HEK293 (cell line): ENCODE results near the gene HGFAC.
A peak's percentile ranks its signal among the peaks of the same experiment; 100 is the strongest.

Source experiments
- CTCF ChIA-PET: fragments of 350-600 bp; formaldehyde crosslinking; extraction: SDS; loops from one replicate; lab custom pipeline; 2021; ENCODE audit warnings: antibody characterized with exemption; lab: Yijun Ruan, JAX
- POLR2A ChIA-PET: fragments of 300-600 bp; formaldehyde crosslinking; extraction: SDS; loops from one replicate; lab custom pipeline; 2020; ENCODE audit warnings: antibody characterized with exemption, inconsistent platforms; lab: Yijun Ruan, JAX
- H3K27ac ChIP-seq: fragments of 200-500 bp; sonication (Bioruptor generic); 2 replicates; pipeline ENCODE4 v1.5.1; 2014; ENCODE audit warnings: low read depth, low read length, control low read depth, inconsistent platforms; ENCODE audit errors: extremely low read depth
- H3K36me3 ChIP-seq, 2 experiments: fragments of 200-500 bp in 1 of 2; sonication (Bioruptor generic) in 1 of 2; 1 replicate in 1 of 2; 2 replicates in 1 of 2; pipeline ENCODE4 v1.5.1; 2014 to 2017; ENCODE audit warnings: inconsistent platforms in 2 of 2, low read length in 2 of 2; ENCODE audit not compliant: control insufficient read depth in 2 of 2, insufficient read depth in 1 of 2
- H3K4me1 ChIP-seq: fragments of 200-500 bp; sonication (Bioruptor generic); 2 replicates; pipeline ENCODE4 v1.5.1; 2014; ENCODE audit warnings: mild to moderate bottlenecking, low read length, inconsistent platforms; ENCODE audit not compliant: control insufficient read depth, insufficient read depth
- H3K4me3 ChIP-seq: 2 replicates; pipeline ENCODE4 v1.5.1; 2011; ENCODE audit warnings: low read depth, mild to moderate bottlenecking, control low read depth, low read length, moderate library complexity
- H3K9me3 ChIP-seq: fragments of 200-500 bp; sonication (Bioruptor generic); 2 replicates; pipeline ENCODE4 v1.5.1; 2014; ENCODE audit warnings: low read depth, low read length, inconsistent platforms; ENCODE audit not compliant: control insufficient read depth, insufficient read depth
- FEZF1 ChIP-seq: fragments of 450-650 bp; formaldehyde crosslinking; IDR thresholded peaks from 2 replicates; pipeline ENCODE4 v1.5.1; 2016; ENCODE audit warnings: missing biosample characterization, missing genetic modification characterization
- KLF7 ChIP-seq: fragments of 450-650 bp; formaldehyde crosslinking; IDR thresholded peaks from 2 replicates; pipeline ENCODE4 v1.5.1; 2016; ENCODE audit warnings: missing biosample characterization, missing genetic modification characterization, borderline replicate concordance
- PRDM1 ChIP-seq: fragments of 450-650 bp; formaldehyde crosslinking; IDR thresholded peaks from 2 replicates; pipeline ENCODE4; 2016; ENCODE audit warnings: missing biosample characterization, missing genetic modification characterization
- TRIM28 ChIP-seq: IDR thresholded peaks from 2 replicates; pipeline ENCODE4 v1.6.1; 2011; ENCODE audit warnings: low read length, control low read depth, borderline replicate concordance
- ZBTB10 ChIP-seq: fragments of 450-650 bp; formaldehyde crosslinking; IDR thresholded peaks from 2 replicates; pipeline ENCODE4 v1.5.1; 2016; ENCODE audit warnings: missing biosample characterization, missing genetic modification characterization
- ZBTB17 ChIP-seq: fragments of 450-650 bp; formaldehyde crosslinking; IDR thresholded peaks from 2 replicates; pipeline ENCODE4 v1.5.1; 2016; ENCODE audit warnings: missing biosample characterization, missing genetic modification characterization
- ZBTB21 ChIP-seq: fragments of 450-650 bp; formaldehyde crosslinking; IDR thresholded peaks from 2 replicates; pipeline ENCODE4 v1.5.1; 2017; ENCODE audit warnings: missing biosample characterization, missing genetic modification characterization
- ZNF155 ChIP-seq: fragments of 450-650 bp; formaldehyde crosslinking; IDR thresholded peaks from 2 replicates; pipeline ENCODE4 v1.5.1; 2016; ENCODE audit warnings: missing biosample characterization, missing genetic modification characterization
- ZNF18 ChIP-seq: fragments of 450-650 bp; formaldehyde crosslinking; IDR thresholded peaks from 2 replicates; pipeline ENCODE4 v1.5.1; 2016; ENCODE audit warnings: missing biosample characterization, missing genetic modification characterization
- ZNF19 ChIP-seq: fragments of 450-650 bp; formaldehyde crosslinking; IDR thresholded peaks from 2 replicates; pipeline ENCODE4; 2016; ENCODE audit warnings: missing biosample characterization, missing genetic modification characterization, low read depth
- ZNF202 ChIP-seq: fragments of 450-650 bp; formaldehyde crosslinking; IDR thresholded peaks from 2 replicates; pipeline ENCODE4 v1.5.1; 2016; ENCODE audit warnings: missing biosample characterization, missing genetic modification characterization, borderline replicate concordance
- ZNF366 ChIP-seq: fragments of 450-650 bp; formaldehyde crosslinking; conservative IDR thresholded peaks from 2 replicates; pipeline ENCODE4 v1.5.1; 2016; ENCODE audit warnings: missing biosample characterization, missing genetic modification characterization
- ZNF391 ChIP-seq: fragments of 450-650 bp; formaldehyde crosslinking; IDR thresholded peaks from 2 replicates; pipeline ENCODE4 v1.5.1; 2016; ENCODE audit warnings: low read depth, missing biosample characterization, missing genetic modification characterization, borderline replicate concordance
- ZNF513 ChIP-seq: fragments of 450-650 bp; IDR thresholded peaks from 2 replicates; pipeline ENCODE4 v1.5.1; 2018; ENCODE audit warnings: missing biosample characterization, missing genetic modification characterization
- ZNF558 ChIP-seq: fragments of 450-650 bp; formaldehyde crosslinking; IDR thresholded peaks from 2 replicates; pipeline ENCODE4 v1.5.1; 2016; ENCODE audit warnings: missing biosample characterization, missing genetic modification characterization
- ZNF785 ChIP-seq: fragments of 450-650 bp; formaldehyde crosslinking; IDR thresholded peaks from 2 replicates; pipeline ENCODE4 v1.5.1; 2016; ENCODE audit warnings: missing biosample characterization, missing genetic modification characterization
- ZSCAN18 ChIP-seq: fragments of 450-650 bp; formaldehyde crosslinking; IDR thresholded peaks from 2 replicates; pipeline ENCODE4 v1.5.1; 2016; ENCODE audit warnings: missing biosample characterization, missing genetic modification characterization
- TF ChIP-seq, protein P1 (sequence below): fragments of 450-650 bp; formaldehyde crosslinking; IDR thresholded peaks from 2 replicates; pipeline ENCODE4 v1.5.1; 2016; ENCODE audit warnings: missing biosample characterization, missing genetic modification characterization
- TF ChIP-seq, protein P2 (sequence below): fragments of 450-650 bp; formaldehyde crosslinking; optimal IDR thresholded peaks from 2 replicates; pipeline ENCODE3; 2016; ENCODE audit warnings: missing biosample characterization, mild to moderate bottlenecking, missing genetic modification characterization

The HGFAC gene

DNA sequence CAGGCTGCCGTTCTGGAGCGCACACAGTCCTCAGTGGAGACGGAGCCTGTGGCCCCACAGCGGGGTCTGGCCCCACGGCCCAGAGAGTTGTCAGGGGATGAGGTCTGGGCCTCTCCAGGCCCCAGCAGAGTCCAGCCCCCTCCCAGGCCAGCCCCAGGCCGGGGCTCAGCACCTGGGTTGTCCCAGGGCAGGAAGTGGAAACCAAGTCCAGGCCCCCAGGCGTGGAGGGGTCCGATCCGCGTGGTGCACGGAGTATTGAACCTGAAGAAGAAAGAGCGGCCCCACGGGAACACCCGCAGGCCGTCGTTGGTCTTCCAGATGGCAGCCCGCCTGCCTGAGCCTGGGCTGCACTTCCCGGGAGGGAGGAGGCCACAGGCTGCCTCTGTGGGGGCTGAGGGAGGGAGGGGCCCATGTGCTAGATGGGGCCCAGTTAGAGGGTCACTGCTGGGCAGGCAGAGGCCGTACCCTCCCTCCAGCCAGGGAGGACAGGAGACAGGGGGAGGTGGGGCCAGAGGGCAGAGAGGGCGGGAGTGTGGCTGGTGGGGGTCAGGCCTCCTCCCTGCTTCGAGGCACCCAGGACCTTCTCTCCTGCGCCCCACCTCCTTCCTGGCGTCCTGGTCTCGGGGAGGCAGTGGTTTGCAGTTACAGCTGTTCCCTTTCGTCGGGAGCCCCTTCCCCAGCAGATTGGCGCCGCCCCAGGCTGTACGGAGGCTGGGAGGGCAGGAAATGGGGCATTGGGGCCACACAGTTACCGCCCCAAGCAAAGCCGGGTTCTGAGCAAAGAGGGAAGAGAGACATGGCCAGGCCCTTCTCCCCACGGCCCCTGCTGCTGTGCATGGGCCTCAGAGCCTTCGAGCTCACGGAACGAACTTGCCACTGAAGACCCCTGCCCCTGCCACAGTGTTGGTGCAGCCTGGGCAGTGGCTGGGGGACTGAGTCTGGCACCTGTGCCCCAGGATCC, 8.1 kb downstream of the HGFAC start (continued):
- TF ChIP-seq, protein P1, sequence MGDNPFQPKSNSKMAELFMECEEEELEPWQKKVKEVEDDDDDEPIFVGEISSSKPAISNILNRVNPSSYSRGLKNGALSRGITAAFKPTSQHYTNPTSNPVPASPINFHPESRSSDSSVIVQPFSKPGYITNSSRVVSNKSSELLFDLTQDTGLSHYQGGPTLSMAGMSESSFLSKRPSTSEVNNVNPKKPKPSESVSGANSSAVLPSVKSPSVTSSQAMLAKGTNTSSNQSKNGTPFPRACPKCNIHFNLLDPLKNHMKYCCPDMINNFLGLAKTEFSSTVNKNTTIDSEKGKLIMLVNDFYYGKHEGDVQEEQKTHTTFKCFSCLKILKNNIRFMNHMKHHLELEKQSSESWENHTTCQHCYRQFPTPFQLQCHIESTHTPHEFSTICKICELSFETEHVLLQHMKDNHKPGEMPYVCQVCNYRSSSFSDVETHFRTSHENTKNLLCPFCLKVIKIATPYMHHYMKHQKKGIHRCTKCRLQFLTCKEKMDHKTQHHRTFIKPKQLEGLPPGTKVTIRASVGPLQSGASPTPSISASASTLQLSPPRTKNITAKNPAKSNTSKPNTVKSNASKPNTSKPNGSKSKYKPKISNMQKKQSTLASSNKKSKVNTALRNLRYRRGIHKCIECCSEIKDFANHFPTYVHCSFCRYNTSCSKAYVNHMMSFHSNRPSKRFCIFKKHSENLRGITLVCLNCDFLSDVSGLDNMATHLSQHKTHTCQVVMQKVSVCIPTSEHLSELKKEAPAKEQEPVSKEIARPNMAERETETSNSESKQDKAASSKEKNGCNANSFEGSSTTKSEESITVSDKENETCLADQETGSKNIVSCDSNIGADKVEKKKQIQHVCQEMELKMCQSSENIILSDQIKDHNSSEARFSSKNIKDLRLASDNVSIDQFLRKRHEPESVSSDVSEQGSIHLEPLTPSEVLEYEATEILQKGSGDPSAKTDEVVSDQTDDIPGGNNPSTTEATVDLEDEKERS (tag by site-specific recombination), result no peak
- no peak for TF ChIP-seq ZNF558 (tag by site-specific recombination)

DNA sequence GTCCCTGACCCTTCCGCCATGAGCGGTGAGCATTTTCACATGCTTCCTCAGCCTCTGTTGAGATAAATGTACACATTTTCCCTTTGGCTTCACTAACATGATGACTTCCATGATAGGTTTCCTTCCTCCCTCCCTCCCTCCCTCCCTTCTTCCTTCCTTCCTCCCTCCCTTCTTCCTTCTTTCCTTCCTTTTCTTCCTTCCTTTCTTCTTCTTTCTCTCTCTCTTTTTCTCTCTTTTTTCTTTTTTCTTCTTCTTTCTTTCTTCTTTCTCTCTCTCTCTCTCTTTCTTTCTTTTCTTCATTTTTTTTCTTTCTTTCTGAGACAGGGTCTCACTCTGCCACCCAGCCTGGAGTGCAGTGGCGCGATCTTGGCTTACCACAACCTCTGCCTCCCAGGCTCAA, 8.9 kb downstream of the HGFAC start:
- TF ChIP-seq ZNF513 (tag by site-specific recombination) (no peak), ZNF366 (tag by site-specific recombination) (peak; percentile 63), PRDM1 (tag by site-specific recombination) (no peak)

GRCh38 chr4:3451956-3452355, 10.2 kb downstream of the HGFAC start:
- Histone ChIP-seq H3K9me3 (no peaks in the 10 kb centered on the region), H3K4me1 (no peaks in the 10 kb centered on the region), H3K36me3 (no peaks in the 10 kb centered on the region), H3K27ac (no peak overlapping the region), H3K4me3 (no peak overlapping the region)
- ChIA-PET POLR2A (no interaction called here), CTCF (interaction anchor here (0.6 to 1.0 kb wide), 4 partner anchors 9 to 1172 kb away, joined by 3 to 4 read pairs (median 4); no protein-coding TSS in a partner anchor)
- TF ChIP-seq ZNF18 (tag by site-specific recombination) (no peak), ZBTB10 (tag by site-specific recombination) (no peak), ZSCAN18 (tag by site-specific recombination) (no peak), ZBTB17 (tag by site-specific recombination) (no peak), ZNF155 (tag by site-specific recombination) (no peak), ZNF202 (tag by site-specific recombination) (no peak), ZBTB21 (tag by site-specific recombination) (no peak), ZNF785 (tag by site-specific recombination) (no peak), ZNF19 (tag by site-specific recombination) (no peak), TRIM28 (no peak), FEZF1 (tag by site-specific recombination) (no peak), PRDM1 (tag by site-specific recombination) (no peak), KLF7 (tag by site-specific recombination) (no peak), ZNF391 (tag by site-specific recombination) (no peak)
- TF ChIP-seq, protein P2, sequence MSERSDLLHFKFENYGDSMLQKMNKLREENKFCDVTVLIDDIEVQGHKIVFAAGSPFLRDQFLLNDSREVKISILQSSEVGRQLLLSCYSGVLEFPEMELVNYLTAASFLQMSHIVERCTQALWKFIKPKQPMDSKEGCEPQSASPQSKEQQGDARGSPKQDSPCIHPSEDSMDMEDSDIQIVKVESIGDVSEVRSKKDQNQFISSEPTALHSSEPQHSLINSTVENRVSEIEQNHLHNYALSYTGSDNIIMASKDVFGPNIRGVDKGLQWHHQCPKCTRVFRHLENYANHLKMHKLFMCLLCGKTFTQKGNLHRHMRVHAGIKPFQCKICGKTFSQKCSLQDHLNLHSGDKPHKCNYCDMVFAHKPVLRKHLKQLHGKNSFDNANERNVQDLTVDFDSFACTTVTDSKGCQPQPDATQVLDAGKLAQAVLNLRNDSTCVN (tag by site-specific recombination), result no peak

More for the DNA sequence above, 8.9 kb downstream of the HGFAC start:
- Histone ChIP-seq H3K4me3 (no peak overlapping the region), H3K4me1 (no peaks in the 10 kb centered on the region), H3K27ac (no peak overlapping the region), H3K36me3 (no peaks in the 10 kb centered on the region), H3K9me3 (no peaks in the 10 kb centered on the region)
- ChIA-PET CTCF (interaction anchor here (0.5 kb wide), 1 partner anchor 428 kb away, joined by 3 read pairs; no protein-coding TSS in a partner anchor), POLR2A (no interaction called here)
